PC-9 (cell line): ENCODE data around the gene MUC3A.

Experiments
- EZH2 ChIP-seq: fragments of 200-600 bp; sonication (generic); IDR thresholded peaks from 2 replicates; pipeline ENCODE4 v1.8.0; 2017; ENCODE audit warnings: antibody characterized with exemption, low read depth
- TF ChIP-seq, protein P1 (sequence below): fragments of 200-600 bp; sonication (generic); conservative IDR thresholded peaks from 2 replicates; pipeline ENCODE4 v1.6.1; 2017; ENCODE audit warnings: mixed run types, antibody characterized with exemption, mild to moderate bottlenecking, moderate library complexity

DNA sequence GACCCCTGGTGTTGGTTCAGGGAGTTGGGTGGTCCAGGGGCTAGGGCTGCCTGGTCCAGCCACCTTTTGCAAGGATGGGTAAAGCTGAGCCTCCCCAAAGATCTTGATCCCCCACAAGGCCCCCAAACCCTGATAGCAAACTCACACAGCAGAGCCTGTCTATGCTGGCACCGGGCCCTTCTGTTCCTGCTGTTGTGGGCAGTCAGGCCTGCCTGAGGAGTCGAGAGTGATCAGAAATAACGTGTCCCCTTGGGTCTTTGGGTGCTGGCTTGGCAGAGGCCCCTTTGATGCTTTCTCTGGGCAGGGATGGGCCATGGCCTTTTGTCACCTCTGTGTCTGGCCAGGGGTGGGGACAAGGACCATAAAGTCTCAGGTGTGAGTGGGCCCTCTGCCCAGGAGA, 19.3 kb downstream of the MUC3A start:
- TF ChIP-seq, protein P1, sequence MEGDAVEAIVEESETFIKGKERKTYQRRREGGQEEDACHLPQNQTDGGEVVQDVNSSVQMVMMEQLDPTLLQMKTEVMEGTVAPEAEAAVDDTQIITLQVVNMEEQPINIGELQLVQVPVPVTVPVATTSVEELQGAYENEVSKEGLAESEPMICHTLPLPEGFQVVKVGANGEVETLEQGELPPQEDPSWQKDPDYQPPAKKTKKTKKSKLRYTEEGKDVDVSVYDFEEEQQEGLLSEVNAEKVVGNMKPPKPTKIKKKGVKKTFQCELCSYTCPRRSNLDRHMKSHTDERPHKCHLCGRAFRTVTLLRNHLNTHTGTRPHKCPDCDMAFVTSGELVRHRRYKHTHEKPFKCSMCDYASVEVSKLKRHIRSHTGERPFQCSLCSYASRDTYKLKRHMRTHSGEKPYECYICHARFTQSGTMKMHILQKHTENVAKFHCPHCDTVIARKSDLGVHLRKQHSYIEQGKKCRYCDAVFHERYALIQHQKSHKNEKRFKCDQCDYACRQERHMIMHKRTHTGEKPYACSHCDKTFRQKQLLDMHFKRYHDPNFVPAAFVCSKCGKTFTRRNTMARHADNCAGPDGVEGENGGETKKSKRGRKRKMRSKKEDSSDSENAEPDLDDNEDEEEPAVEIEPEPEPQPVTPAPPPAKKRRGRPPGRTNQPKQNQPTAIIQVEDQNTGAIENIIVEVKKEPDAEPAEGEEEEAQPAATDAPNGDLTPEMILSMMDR, result no peak
- no peak for TF ChIP-seq EZH2
